GM19452 (cell line): Measurements from ENCODE around the gene KIR2DL1.
"Not testable (repeated sequence)": the region's sequence is repeated elsewhere in the genome, so short reads cannot be mapped to it uniquely, and the experiment has no call there.

Experiments
- ATAC-seq: cut with Tn5 transposase; IDR thresholded peaks from one replicate; pipeline ENCODE4 v1.9.1; 2021; ENCODE audit not compliant: unreplicated experiment

Gene KIR2DL1

DNA sequence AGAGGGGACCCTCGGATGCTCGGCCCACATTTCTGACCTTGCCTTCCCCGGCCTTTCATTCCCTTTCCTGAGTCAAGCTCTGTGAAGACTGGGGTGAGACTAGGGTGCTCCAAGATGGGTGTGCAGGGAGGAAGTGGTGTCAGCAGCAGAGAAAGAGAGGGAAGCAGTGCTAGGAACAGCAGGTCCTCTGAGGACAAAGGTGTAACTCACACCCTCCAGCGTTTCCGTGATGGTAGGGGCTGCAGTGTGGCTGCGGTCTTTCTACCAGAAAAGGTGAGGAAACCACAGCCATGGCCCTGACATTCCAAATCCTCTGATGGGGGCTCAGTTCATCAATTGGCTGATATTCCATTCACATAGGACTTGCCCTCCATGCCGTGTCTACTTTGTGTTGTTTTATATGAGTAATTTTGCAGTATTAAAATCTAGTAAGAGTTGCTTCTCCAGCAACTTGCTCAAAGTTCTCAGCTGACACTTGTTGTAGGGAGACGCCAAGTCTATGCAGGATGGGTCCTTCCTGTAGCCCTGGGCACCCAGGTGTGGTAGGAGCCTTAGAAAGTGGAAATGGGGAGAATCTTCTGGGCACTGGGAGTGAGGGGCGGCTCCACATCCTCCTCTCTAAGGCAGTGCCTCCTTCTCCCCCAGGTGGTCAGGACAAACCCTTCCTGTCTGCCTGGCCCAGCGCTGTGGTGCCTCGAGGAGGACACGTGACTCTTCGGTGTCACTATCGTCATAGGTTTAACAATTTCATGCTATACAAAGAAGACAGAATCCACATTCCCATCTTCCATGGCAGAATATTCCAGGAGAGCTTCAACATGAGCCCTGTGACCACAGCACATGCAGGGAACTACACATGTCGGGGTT is 48.3 kb downstream of the KIR2DL1 start:
- ATAC-seq, result no peak

DNA sequence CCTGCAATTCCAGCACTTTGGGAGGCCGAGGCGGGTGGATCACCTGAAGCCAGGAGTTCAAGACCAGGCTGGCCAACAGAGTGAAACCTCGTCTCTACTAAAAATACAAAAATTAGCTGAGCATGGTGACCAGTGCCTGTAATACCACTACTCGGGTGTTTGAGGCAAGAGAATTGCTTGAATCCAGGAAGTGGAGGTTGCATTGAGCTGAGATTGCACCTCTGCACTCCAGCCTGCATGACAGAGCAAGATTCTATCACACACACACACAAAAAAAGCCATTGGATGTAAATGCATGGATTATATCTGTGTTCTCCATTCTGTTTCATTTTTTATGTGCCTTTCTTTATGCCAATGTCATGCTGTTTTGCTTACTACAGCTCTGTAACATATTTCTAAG is 54.8 kb downstream of the KIR2DL1 start:
- ATAC-seq, result not testable (repeated sequence)

DNA sequence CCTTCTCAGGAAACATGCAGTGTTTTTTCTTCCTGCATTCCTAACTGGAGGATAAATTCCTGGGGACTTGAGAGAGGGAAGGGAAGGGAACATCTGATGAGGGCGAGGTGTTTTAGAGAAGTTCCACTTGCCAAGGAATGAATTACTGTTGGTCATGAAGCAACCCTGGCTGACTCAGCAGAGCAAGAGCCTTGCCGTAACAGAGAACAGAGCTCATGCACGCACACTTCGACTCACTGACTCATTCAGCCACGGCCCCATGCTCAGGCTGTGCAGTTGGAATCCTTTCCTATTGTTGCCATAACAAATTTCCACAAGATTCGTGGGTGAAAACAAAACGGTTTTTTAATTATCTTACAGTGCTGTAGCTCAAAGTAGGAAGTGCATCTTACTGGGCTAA is 55.7 kb downstream of the KIR2DL1 start:
- ATAC-seq, result not testable (repeated sequence)

DNA sequence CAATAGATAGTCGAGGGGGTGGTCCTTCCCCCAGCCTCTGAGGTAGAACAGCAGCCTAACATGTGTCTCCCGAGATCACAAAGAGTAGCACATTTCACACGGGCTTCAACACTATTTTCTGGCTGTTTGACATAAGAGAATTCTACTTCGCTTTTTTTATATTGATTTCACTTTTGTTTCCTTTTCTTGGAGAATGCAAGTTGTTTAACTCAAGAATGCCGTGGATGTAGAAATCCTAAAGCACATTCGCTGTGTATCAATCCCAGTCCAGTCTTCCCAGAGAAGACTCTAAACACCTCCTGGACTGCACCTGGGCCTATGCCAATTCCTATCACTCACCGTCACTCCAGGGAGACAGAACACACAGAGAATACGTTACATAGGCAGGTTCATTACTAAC is 58.5 kb downstream of the KIR2DL1 start:
- ATAC-seq, result not testable (repeated sequence)

DNA sequence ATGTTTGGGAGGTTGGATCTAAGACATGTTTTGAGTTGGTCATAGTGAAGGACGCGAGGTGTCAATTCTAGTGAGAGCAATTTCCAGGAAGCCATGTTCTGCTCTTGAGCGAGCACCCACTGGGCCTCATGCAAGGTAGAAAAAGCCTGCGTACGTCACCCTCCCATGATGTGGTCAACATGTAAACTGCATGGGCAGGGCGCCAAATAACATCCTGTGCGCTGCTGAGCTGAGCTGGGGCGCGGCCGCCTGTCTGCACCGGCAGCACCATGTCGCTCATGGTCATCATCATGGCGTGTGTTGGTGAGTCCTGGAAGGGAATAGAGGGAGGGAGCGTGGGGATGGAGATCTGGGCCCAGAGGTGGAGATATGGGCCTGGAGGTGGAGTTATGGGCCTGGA is 62.9 kb downstream of the KIR2DL1 start, which contains the start of gene KIR2DS4:
KIR2DS4 (plus strand) TSS at position 181 of the 400 bp plus-strand sequence.
- ATAC-seq, result not testable (repeated sequence)
